H1 (cell line): Measurements from ENCODE around the gene MLH3. TPM values are rescaled to one million over a fixed set of nuclear protein-coding genes. Genes with fewer than 3 reads are reported as not detected.

Source experiments
- CTCF ChIA-PET: fragments of 300-600 bp; sonication (Branson Sonifier 250); formaldehyde crosslinking; loops from one replicate; lab custom pipeline; 2021; ENCODE audit not compliant: partially characterized antibody; lab: Charles Lee
- POLR2A ChIA-PET: fragments of 300-600 bp; sonication (Branson Sonifier 250); formaldehyde crosslinking; loops from one replicate; lab custom pipeline; 2021; ENCODE audit warnings: inconsistent platforms; ENCODE audit not compliant: partially characterized antibody; lab: Charles Lee
- DNase-seq, 2 experiments: peaks; one replicate each; pipeline versions ENCODE4 v3.0.0 to v3.0.0-alpha.2; 2010 to 2022; ENCODE audit warnings: low spot score in 2 of 2, low read depth in 1 of 2, mixed read lengths in 1 of 2
- FAIRE-seq: peaks from 2 replicates; lab custom pipeline; 2011; peaks lifted over from hg19 to GRCh38; lab: Jason Lieb, UNC
- H2AFZ ChIP-seq: 2 replicates; pipeline ENCODE4 v1.8.1; 2012; ENCODE audit warnings: low read length, inconsistent platforms
- H2AK5ac ChIP-seq: 2 replicates; pipeline ENCODE4 v1.6.1; 2013; ENCODE audit warnings: low read depth, low read length
- H2BK120ac ChIP-seq: replicated peaks from 2 replicates; pipeline ENCODE3; 2013; ENCODE audit warnings: low read depth, low read length, inconsistent platforms
- H2BK12ac ChIP-seq: 2 replicates; pipeline ENCODE4 v1.6.1; 2013; ENCODE audit warnings: low read depth, low read length
- H2BK15ac ChIP-seq: 2 replicates; pipeline ENCODE4 v1.6.1; 2013; ENCODE audit warnings: low read length
- H2BK20ac ChIP-seq: 2 replicates; pipeline ENCODE4 v1.6.1; 2013; ENCODE audit warnings: low read length
- H2BK5ac ChIP-seq: 2 replicates; pipeline ENCODE4 v1.6.1; 2013; ENCODE audit warnings: low read depth, low read length
- H3K14ac ChIP-seq: 2 replicates; pipeline ENCODE4 v1.6.1; 2013; ENCODE audit warnings: inconsistent platforms; ENCODE audit not compliant: insufficient read length
- H3K18ac ChIP-seq: 2 replicates; pipeline ENCODE4 v1.6.1; 2013; ENCODE audit warnings: low read length; ENCODE audit errors: extremely low read depth
- H3K23ac ChIP-seq: 2 replicates; pipeline ENCODE4 v1.6.1; 2013; ENCODE audit warnings: inconsistent platforms; ENCODE audit not compliant: insufficient read length
- H3K23me2 ChIP-seq: 2 replicates; pipeline ENCODE4 v1.6.1; 2013; ENCODE audit warnings: low read depth, low read length
- H3K27ac ChIP-seq: 2 replicates; pipeline ENCODE4 v1.6.1; 2011; ENCODE audit warnings: low read depth, low read length, inconsistent platforms
- H3K27me3 ChIP-seq, 4 experiments: replicated peaks in 1 of 4; 1 replicate in 1 of 4; 2 replicates in 3 of 4; pipeline versions ENCODE4 v1.6.1 to v1.8.1; 2011 to 2013; ENCODE audit warnings: low read length in 3 of 4, mild to moderate bottlenecking in 3 of 4, inconsistent platforms in 2 of 4, mixed read lengths in 2 of 4, moderate library complexity in 1 of 4; ENCODE audit not compliant: control insufficient read depth in 3 of 4, insufficient read depth in 3 of 4; ENCODE audit errors: extremely low read depth in 1 of 4
- H3K36me3 ChIP-seq, 4 experiments: 2 replicates each; pipeline versions ENCODE4 v1.6.1 to v1.8.1; 2011 to 2013; ENCODE audit warnings: mild to moderate bottlenecking in 4 of 4, low read length in 3 of 4, moderate library complexity in 2 of 4, control low read depth in 1 of 4, inconsistent platforms in 1 of 4; ENCODE audit not compliant: insufficient read depth in 4 of 4, control insufficient read depth in 2 of 4
- H3K4ac ChIP-seq: replicated peaks from 2 replicates; pipeline ENCODE3; 2013; ENCODE audit warnings: low read length, low read depth, mixed read lengths, inconsistent platforms; ENCODE audit not compliant: insufficient read length
- H3K4me1 ChIP-seq, 4 experiments: replicated peaks in 1 of 4; 1 replicate in 1 of 4; 2 replicates in 3 of 4; pipeline versions ENCODE4 v1.6.1 to v1.8.1; 2011 to 2013; ENCODE audit warnings: low read length in 3 of 4, inconsistent platforms in 2 of 4, mixed read lengths in 1 of 4; ENCODE audit not compliant: insufficient read depth in 4 of 4, control insufficient read depth in 3 of 4
- H3K4me2 ChIP-seq, 2 experiments: 2 replicates each; pipeline versions ENCODE4 v1.6.1 to v1.8.1; 2011 to 2013; ENCODE audit warnings: low read depth in 2 of 2, low read length in 2 of 2, control low read depth in 1 of 2, inconsistent platforms in 1 of 2, mild to moderate bottlenecking in 1 of 2; ENCODE audit not compliant: insufficient read depth in 1 of 2
- H3K4me3 ChIP-seq, 4 experiments: fragments of 200-600, 300-600 bp in 1 of 4; sonication (generic), shearing (Covaris generic), sonication (Bioruptor Twin) in 1 of 4; 2 replicates each; pipeline versions ENCODE4 v1.5.1 to v1.8.1; 2011 to 2016; ENCODE audit warnings: low read length in 4 of 4, low read depth in 3 of 4, control low read depth in 2 of 4, inconsistent platforms in 2 of 4, mild to moderate bottlenecking in 2 of 4, mixed read lengths in 1 of 4, moderate library complexity in 1 of 4; ENCODE audit not compliant: insufficient read depth in 2 of 4; ENCODE audit errors: extremely low read depth in 1 of 4
- H3K56ac ChIP-seq: replicated peaks from 2 replicates; pipeline ENCODE3; 2013; ENCODE audit warnings: low read depth, mild to moderate bottlenecking, mixed read lengths, low read length, inconsistent platforms; ENCODE audit not compliant: insufficient read length
- H3K79me1 ChIP-seq: 2 replicates; pipeline ENCODE4 v1.6.1; 2013; ENCODE audit warnings: low read depth, low read length, control low read depth
- H3K79me2 ChIP-seq, 2 experiments: 2 replicates each; pipeline versions ENCODE4 v1.6.1 to v1.8.1; 2012 to 2013; ENCODE audit warnings: low read length in 2 of 2, mild to moderate bottlenecking in 2 of 2, inconsistent platforms in 1 of 2; ENCODE audit not compliant: insufficient read depth in 2 of 2, control insufficient read depth in 1 of 2
- H3K9ac ChIP-seq, 4 experiments: replicated peaks in 1 of 4; 1 replicate in 1 of 4; 2 replicates in 3 of 4; pipeline versions ENCODE4 v1.6.1 to v1.8.1; 2011 to 2013; ENCODE audit warnings: low read depth in 3 of 4, low read length in 3 of 4, control low read depth in 2 of 4, mild to moderate bottlenecking in 2 of 4, moderate library complexity in 2 of 4, inconsistent platforms in 1 of 4; ENCODE audit errors: extremely low read depth in 1 of 4
- H3K9me3 ChIP-seq, 2 experiments: 2 replicates each; pipeline versions ENCODE4 v1.6.1 to v1.8.1; 2012 to 2013; ENCODE audit warnings: mild to moderate bottlenecking in 2 of 2, moderate library complexity in 2 of 2, control low read depth in 1 of 2, inconsistent platforms in 1 of 2, low read depth in 1 of 2, low read length in 1 of 2, mixed read lengths in 1 of 2; ENCODE audit not compliant: insufficient read depth in 2 of 2
- H4K20me1 ChIP-seq, 2 experiments: replicated peaks in 1 of 2; 2 replicates each; pipeline versions ENCODE3 to v1.8.1; 2011 to 2013; ENCODE audit warnings: inconsistent platforms in 2 of 2, low read length in 2 of 2, mild to moderate bottlenecking in 1 of 2; ENCODE audit not compliant: insufficient read depth in 2 of 2, control insufficient read depth in 1 of 2
- H4K5ac ChIP-seq: 2 replicates; pipeline ENCODE4 v1.6.1; 2013; ENCODE audit warnings: low read length, low read depth, mixed read lengths, inconsistent platforms; ENCODE audit not compliant: insufficient read length
- H4K8ac ChIP-seq: 2 replicates; pipeline ENCODE4 v1.8.0; 2013; ENCODE audit warnings: mild to moderate bottlenecking, moderate library complexity, low read length, inconsistent platforms; ENCODE audit not compliant: insufficient read depth; ENCODE audit errors: extremely low read depth
- H4K91ac ChIP-seq: replicated peaks from 2 replicates; pipeline ENCODE3; 2013; ENCODE audit warnings: low read length, mixed read lengths, inconsistent platforms; ENCODE audit not compliant: insufficient read length
- CHD2 ChIP-seq: IDR thresholded peaks from 2 replicates; pipeline ENCODE4 v1.6.1; 2012; ENCODE audit warnings: low read length, improper control_type of control experiment
- HDAC2 ChIP-seq, 2 experiments: fragments of 300-600 bp in 1 of 2; sonication (generic) in 1 of 2; IDR thresholded peaks; 2 replicates each; pipeline ENCODE4 v1.6.1; 2011 to 2012; ENCODE audit warnings: low read depth in 2 of 2, low read length in 2 of 2, mild to moderate bottlenecking in 2 of 2, moderate library complexity in 2 of 2, borderline replicate concordance in 1 of 2, inconsistent platforms in 1 of 2
- JUND ChIP-seq: IDR thresholded peaks from 2 replicates; pipeline ENCODE4 v1.6.1; 2011; ENCODE audit warnings: mild to moderate bottlenecking, improper control_type of control experiment, low read length
- MAX ChIP-seq: IDR thresholded peaks from 2 replicates; pipeline ENCODE4 v1.6.1; 2012; ENCODE audit warnings: inconsistent platforms
- PHF8 ChIP-seq: fragments of 200-600 bp; sonication (generic); conservative IDR thresholded peaks from 2 replicates; pipeline ENCODE4 v1.7.1; 2012; ENCODE audit warnings: low read depth, mild to moderate bottlenecking, inconsistent platforms, low read length, moderate library complexity
- POLR2A ChIP-seq, 2 experiments: IDR thresholded peaks; 1 replicate in 1 of 2; 2 replicates in 1 of 2; pipeline ENCODE4 v1.6.1; 2011; ENCODE audit warnings: low read depth in 2 of 2, low read length in 2 of 2, mild to moderate bottlenecking in 2 of 2; ENCODE audit errors: control extremely low read depth in 1 of 2
- SIRT6 ChIP-seq: IDR thresholded peaks from one replicate; pipeline ENCODE4 v1.7.1; 2012; ENCODE audit warnings: low read length, inconsistent platforms
- SP2 ChIP-seq: IDR thresholded peaks from 2 replicates; pipeline ENCODE4 v1.6.1; 2012; ENCODE audit warnings: mild to moderate bottlenecking, low read length, inconsistent platforms
- SUZ12 ChIP-seq: fragments of 200-600 bp; sonication (generic); IDR thresholded peaks from 2 replicates; pipeline ENCODE4 v1.6.1; 2012; ENCODE audit warnings: mild to moderate bottlenecking, inconsistent platforms, low read length, moderate library complexity, mixed read lengths
- WGBS, 2 experiments: shearing (Covaris generic) in 1 of 2; methylation state at CpG; one replicate each; pipeline versions ENCODE4 v1.1.6 to v1.1.7; 2013 to 2015; ENCODE audit warnings: low lambda C conversion rate in 2 of 2, mixed read lengths in 2 of 2, inconsistent platforms in 1 of 2, low coverage in 1 of 2, missing lambda C conversion rate in 1 of 2; ENCODE audit not compliant: insufficient replicate concordance in 2 of 2, insufficient coverage in 1 of 2, insufficient read length in 1 of 2; ENCODE audit errors: extremely low coverage in 1 of 2, missing lambda C conversion rate in 1 of 2; 5-methylcytosine and 5-hydroxymethylcytosine counted together
- polyA plus RNA-seq, 7 experiments: library from polyadenylated mRNA; depleted of rRNA in 3 of 7; stranded (reverse) in 5 of 7; unstranded in 2 of 7; fragments of >200 nt in 5 of 7; fragments of 200-250 nt in 2 of 7; gene quantifications; 1 replicate in 5 of 7; 2 replicates in 1 of 7; 4 replicates in 1 of 7; pipeline versions ENCODE4 v1.2.1 to v1.2.3, GENCODE V29; 2011 to 2013; ENCODE audit warnings: missing spikeins in 2 of 7, mixed read lengths in 2 of 7
- total RNA-seq: library from RNA; stranded (reverse); fragmentation: NEBNext Ultra II Directional; extraction: Animal tissue kit (Norgen Biotek cat#: 25700); gene quantifications from 2 replicates; pipeline ENCODE4 v1.2.1, GENCODE V29; 2021
- TF ChIP-seq, protein P1 (sequence below): IDR thresholded peaks from 2 replicates; pipeline ENCODE4 v1.6.1; 2012; ENCODE audit warnings: inconsistent platforms

Gene MLH3
- total and polyA plus RNA-seq, 2 of the 8 experiments (the other 6 are each of a cell fraction or from before 2014, with no cell fraction given), result 9.3 to 20.1 TPM

DNA sequence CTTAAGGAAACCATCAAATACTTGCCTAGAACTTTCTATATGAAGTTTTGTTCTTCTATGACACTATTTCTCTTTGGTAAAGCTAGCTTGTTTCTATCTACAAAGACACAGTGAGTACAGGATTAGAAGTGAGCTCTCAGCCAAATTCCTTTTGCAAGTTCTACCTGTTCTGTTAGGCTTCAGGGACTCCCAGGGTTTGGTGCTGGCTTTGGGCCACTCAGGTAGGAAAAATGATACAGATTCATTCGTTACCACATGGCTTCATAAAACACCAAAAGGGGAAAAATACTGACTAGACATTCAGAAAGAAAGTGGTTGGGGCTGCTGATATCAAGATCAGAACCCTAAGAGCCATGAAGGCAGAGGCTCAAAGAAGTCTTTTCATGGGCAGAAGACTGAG is 32.0 kb upstream of the MLH3 start:
- Histone ChIP-seq H3K9me3 (no peaks in the 10 kb centered on the region), H4K5ac (no peak overlapping the region), H3K79me2 (no peaks in the 10 kb centered on the region), H4K91ac (no peak overlapping the region), H3K23me2 (no peaks in the 10 kb centered on the region), H3K14ac (no peak overlapping the region), H3K27me3 (no peaks in the 10 kb centered on the region), H3K23ac (no peak overlapping the region), H2BK120ac (no peak overlapping the region), H3K18ac (no peak overlapping the region), H3K9ac (no peak overlapping the region), H3K4me3 (no peak overlapping the region), H2BK12ac (no peak overlapping the region), H3K56ac (no peak overlapping the region), H4K8ac (no peak overlapping the region), H3K79me1 (no peaks in the 10 kb centered on the region), H3K4me2 (no peak overlapping the region), H2BK20ac (no peak overlapping the region), H3K4ac (no peak overlapping the region), H3K36me3 (peaks cover 11 to 47% (median 27%) of the 10 kb centered on the region in 4 experiments), H2BK5ac (no peak overlapping the region), H4K20me1 (no peaks in the 10 kb centered on the region), H3K27ac (no peak overlapping the region), H2BK15ac (no peak overlapping the region), H3K4me1 (no peaks in the 10 kb centered on the region), H2AFZ (no peak overlapping the region), H2AK5ac (no peak overlapping the region)
- TF ChIP-seq POLR2A (IDR thresholded peaks at IDR 0.05; ENCODE audit: control extremely low read depth in 1 of 2, low read depth in 2 of 2, low read length in 2 of 2) (no peak), PHF8 (no peak), MAX (no peak), HDAC2 (IDR thresholded peaks at IDR 0.05; ENCODE audit: borderline replicate concordance in 1 of 2, low read depth in 2 of 2, low read length in 2 of 2) (no peak), SP2 (no peak), SIRT6 (no peak), CHD2 (no peak), JUND (no peak), SUZ12 (no peak)
- TF ChIP-seq, protein P1, sequence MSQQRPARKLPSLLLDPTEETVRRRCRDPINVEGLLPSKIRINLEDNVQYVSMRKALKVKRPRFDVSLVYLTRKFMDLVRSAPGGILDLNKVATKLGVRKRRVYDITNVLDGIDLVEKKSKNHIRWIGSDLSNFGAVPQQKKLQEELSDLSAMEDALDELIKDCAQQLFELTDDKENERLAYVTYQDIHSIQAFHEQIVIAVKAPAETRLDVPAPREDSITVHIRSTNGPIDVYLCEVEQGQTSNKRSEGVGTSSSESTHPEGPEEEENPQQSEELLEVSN, result no peak
- DNase-seq (no peak), FAIRE-seq (no peak)
- CTCF ChIA-PET, result interaction anchor here (1.5 to 10.6 kb wide), 3 partner anchors 12 to 174 kb away, joined by 4 to 98 read pairs (median 10); no protein-coding TSS in a partner anchor
- WGBS, 2 experiments, result 89% methylated on average over 1 of the region's 1 CpG; no CpG with 5 or more reads in 1 of the 2 experiments
- POLR2A ChIA-PET, result interaction anchor here (1.0 to 2.4 kb wide), 6 partner anchors 9 to 160 kb away, joined by 3 to 9 read pairs (median 4); partner anchors contain the start of genes ACYP1, PGF, RPS6KL1 and ZC2HC1C
